ENCODE data around the gene CORO2A.
"Not testable (repeated sequence)": the region's sequence is repeated elsewhere in the genome, so short reads cannot be mapped to it uniquely, and the experiment has no call there.

Gene CORO2A

DNA sequence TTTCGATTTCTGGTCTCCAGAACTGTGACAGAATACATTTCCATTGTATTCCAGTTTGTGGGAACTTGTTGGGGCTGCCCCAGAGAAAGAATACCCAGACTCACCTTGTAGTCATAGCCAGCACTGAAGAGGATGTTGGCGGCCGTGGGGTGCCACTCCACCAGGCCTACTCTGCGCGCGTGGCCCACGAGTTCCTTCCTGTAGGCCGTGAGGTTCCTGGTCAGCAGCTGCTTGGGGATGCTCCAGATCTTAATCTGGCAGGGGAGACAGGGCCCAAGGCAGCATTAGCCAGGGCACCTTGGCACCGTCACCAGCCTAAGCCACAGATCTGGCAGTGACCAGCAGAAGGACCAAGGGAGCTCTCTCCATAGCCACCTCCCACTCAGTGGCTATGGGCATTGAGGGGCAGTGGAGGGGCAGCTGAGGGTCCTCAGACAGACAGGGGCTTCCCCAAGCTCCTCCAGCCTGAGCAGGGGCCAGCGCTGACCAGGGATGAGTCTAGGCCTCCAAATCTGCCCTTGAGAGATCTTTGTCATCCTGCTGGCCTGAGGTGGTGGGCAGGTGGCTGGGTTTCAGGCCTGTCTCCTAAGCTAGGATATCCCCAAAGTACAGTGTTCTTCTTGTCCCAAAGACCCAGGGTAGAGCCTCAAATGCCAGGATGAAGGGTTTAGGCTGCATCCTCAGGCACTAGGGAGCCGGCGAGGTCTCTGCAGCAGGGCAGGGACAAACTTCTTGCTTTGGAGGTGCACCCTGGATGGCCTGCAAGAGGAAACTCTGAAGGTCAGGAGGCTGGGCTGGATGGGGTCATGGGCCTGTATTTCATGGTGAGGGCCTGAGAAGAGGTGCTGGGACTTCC lies 57.5 kb downstream of the CORO2A start:
- DNase-seq = no peak

DNA sequence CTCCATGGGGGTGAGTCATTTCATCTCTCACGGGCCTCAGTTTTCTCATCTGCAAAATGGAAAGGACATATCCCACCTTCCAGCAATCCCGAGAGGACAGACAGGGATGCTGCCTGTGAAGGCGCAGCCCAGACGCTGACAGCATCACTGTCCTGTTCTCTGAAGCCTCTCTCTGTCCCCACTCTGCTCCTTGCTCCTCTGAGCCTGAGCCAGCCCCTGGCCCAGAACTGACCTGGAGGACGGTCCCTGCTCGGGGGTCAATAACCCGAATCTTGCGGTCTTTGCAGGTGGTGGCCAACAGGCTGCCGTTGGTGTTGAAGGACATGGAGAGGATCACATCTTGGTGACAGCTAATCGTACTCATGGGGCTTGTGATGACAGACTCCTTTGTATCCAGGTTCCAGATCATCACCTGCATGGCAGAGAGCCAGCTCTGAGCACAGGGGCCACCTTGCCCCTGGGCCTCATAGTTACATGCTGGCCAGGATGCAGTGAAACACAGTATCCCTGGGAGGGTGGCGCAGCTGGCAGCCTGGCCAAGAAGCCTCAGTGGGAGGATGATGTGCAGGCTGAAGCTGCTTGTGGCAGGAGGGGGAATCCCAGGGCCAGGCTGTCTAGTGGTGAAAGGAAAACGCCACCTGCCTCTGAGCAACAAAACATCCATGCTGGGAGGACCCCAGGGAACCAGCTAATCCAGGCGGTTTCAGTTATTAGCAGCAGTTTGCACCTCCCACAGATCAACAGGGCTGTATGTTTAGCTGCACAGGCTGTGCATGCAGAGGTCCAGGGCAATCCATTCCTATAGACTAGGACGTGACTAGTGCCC lies 59.4 kb downstream of the CORO2A start:
- peak; percentile 56 for DNase-seq

DNA sequence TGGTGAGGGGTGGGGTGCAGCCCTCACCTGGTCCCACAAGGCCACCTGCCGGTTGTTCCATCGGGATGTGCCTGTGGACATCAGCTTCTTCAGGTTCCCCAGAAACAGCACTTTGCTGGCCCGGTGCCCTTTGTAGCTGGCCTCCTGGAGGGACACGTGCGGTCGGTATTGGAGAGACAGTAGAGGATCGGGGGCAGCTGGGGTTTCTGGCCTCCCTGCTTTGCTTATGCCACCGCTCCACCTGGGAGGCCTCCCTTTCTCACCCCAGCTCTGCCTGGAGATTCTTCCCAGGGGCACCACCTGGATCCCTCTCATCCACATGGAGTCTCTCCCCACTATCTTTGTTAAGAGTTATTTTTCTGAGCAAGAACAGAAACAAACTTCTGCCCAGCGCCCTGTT lies 60.3 kb downstream of the CORO2A start:
- DNase-seq = no peak

DNA sequence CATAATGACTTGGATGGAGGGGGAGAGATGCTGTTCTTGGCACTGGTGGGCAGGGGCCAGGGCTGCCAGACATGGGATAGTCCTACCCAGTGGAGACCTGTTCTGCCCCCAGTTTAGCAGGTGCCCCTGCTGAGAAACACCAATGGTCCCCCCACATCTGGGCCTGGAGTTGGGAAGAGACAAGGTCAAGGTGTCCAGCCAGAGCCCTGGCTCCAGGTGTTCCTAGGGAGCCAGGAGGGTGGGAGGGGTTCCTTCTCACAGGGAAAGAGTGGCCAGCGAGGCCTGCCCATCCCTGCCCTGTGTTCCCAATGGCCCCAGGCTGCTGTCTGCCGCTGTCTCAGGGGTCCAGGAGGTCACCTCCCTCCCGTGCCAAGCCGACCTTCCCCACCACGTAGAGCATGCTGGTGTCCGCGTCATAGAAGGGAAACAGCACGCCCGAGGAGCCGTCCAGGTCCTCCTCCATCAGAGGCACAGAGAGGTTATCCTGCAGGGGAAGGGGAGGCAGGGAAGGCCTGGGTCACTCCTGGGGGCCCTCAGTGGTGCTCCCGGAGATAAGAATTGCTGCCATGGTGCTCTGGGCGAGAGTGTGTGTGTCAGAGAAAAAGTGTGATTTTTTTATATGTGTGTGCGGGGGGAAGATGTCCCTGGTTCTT lies 61.7 kb downstream of the CORO2A start:
- DNase-seq = no peak

DNA sequence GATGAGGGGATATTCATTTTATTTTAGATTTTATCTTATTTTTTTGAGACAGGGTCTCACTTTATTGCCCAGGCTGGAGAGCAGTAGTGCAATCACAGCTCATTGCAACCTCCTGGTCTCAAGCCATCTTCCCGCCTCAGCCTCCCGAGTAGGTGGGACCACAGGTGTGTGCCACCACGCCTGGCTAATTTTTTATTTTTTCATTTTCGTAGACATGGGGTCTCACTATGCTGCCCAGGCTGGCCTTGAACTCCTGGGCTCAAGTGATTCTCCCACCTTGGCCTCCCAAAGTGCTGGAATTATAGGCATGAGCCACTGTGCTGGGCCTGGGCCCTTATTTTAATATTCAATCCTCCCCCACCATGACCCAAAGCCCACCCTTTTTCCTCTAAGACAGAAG lies 62.4 kb downstream of the CORO2A start:
- not testable (repeated sequence) for DNase-seq

DNA sequence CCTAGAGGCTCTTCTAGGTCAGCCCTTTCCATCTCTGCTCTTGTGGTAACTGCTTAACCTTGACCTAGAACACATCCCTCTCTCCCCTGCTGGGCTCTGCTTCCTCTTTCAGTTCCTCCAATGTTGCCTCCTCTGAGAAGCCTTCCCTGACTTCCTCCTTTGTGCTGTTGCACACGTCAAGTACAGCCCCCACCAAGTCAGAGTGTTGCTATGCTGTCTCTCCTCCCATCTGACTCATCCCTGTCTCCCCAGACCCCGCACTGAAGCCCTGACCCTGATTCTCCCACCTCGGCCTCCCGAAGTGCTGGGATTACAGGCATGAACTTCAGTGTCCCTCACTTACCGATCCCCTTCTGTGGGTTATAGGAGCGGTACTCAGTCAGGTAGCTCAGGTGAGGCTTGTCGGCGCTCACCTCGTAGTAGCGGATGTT lies 63.0 kb downstream of the CORO2A start:
- DNase-seq = no peak

DNA sequence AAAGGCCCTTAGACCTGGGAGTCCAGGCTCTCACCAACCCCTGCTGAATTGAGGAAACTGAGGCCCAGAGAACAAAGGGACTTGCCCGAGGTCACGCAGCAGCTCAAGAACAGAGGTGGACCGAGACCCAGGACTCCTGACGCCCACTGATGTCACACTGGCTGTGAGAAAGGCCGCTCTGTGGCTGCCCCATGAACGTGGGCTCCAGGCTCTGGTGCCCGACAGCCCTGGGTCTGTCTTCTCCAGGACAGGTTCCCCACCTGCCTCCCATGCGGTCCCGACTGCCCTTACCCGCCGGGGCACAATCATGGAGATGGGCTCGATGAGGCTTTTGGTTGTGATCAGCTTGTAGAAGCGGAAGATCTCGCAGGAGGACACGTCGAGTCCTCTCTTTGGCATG lies 64.1 kb downstream of the CORO2A start:
- no peak for DNase-seq

DNA sequence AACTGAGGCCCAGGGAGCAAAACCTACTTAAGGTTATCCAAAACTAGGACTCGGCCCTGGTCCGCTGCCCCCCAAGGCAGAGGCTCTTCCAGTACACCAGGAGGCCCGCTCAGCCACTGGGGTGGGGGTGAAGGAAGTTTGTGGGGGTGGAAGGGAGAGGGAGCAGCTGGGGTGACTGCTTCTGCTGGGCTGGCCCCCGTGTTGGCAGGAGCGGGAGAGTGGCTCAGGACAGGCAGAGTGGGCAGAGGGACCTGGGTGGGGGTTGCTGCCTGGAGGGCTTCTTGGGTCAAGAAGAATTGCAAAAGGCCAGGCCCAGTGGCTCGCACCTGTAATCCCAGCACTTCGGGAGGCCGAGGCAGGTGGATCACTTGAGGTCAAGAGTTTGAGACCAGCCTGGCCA lies 65.2 kb downstream of the CORO2A start:
- DNase-seq = no peak

DNA sequence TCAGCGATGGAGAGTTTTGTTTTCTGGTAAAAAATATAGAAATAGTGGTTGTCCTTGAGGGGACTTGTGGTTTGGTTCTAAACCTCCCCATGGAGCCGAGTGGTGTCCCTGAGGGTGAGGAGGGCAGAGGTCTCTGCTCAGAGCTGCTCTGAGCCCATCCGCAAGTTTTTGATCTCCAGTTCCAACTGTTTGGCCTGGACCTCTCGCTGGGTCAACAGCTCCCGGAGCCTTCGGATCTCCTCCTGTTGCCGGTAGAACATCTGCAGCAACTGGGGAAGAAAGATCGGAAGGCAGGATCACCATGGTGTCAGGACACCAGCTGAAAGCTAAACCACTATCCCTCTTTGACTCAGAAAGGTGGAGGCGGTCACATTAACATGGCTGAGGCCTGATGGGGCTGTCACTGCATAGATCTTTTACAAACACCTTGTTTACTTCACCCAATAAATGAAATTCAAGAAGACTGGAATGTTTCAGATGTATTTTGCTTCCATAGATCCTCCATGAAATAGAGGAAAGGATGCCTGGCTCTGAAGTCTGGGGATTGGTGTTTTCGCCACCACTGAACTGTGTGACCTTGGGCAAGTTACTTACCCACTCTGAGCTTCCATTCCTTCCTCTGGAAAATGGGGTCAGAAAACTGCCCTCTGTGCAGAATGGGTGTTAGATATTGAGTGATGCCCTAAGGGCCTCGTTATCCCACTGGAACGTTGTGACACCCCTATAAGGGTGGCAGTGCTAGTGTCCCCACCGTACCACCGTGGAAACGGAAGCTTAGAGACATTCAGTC lies 67.6 kb downstream of the CORO2A start:
- DNase-seq = no peak

DNA sequence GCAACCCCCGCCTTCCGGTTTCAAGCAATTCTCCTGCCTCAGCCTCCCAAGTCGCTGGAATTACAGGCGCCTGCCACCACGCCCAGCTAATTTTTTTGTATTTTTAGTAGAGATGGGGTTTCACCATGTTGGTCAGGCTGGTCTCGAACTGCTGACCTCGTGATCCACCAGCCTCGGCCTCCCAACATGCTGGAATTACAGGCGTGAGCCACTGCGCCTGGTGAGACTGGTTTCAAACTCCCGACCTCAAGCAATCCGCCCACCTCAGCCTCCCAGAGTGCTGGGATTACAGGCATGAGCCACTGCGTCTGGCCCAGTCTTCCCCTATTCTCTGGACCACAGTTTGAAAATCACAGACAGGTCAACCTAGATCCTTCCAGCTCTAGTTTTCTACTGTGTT lies 68.3 kb downstream of the CORO2A start:
- not testable (repeated sequence) for DNase-seq

DNA sequence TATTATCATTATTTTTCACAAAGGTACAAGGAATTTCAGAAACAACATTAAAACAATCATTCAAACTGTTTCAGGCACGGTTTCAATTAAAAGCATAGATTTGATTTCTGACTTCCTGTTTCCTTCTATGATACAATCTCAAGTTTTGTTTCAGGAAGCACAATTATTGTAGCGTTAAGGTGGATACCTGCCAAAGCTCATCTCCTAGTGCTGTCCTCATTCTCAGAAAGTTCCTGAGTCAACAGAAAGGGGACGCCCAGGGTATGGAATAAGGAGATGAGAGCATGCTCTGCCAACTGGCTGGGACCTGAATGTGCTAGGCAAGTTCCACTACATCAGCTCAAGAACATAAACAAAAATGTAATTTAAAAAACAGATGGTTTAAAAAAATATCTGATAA lies 71.4 kb downstream of the CORO2A start:
- DNase-seq = no peak

DNA sequence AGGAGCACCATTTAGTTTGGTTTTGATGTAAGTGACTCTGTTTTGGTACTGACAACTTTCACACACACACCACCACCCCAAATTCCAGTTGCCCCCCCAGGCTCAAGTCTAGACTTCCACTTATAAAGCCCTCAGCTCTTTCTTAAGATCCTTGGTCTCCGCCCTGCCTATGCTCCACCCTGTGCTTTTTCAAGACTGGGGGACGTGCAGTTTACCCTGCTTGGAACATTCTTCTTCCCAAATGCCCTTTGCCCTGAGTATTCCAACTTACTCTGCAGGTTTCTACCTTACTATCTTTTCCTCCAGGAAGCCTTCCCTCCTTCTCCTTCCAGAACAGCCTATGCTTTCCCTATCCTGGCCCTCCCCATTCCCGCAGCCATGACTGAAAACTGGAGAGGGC lies 72.0 kb downstream of the CORO2A start:
- no peak for DNase-seq

DNA sequence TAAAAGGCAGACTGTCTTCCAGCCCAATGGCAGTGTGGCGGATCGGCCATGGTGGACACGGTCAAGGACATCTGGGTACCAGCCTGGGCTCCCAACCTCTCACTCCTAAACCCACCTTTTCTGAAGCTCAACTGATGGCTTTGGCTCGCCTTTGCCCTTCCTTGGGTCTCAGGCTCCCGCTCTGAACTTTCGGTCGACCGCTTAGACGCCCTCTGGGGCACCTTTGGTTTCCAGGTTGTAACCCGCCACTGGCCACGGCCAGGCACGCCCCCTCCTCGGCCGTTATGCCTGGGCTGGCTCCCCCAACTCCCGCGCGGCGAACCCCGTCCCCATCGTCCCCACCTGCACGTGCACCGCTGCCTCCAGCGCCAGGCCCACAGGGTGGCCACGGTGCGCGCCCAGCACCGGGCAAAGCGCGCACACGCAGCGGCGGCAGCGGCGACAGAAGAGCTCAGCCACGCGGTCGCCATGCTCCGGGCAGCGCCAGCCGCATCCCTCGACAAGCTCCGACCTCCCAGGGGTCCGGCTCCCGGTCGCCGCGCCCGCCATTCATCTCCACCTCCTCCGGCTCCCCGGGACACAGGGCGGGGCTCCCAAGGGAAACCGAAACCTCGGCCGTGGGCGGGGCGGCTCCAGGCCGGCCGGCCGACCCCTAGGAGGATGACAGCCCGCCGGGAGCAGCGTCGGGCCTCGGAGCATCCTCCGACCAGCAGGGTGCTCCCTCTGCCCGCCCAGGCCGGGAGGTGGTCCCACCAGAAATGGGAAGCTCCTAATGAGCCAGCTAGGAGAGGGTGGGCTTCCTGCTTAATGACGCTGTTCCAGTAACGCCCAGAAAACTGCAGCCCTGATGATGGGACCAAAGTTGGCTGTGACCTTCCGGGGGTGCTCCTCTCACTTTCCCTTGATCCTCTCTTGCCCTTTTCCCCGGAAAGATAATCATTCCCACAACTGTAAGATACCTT lies 73.5 kb downstream of the CORO2A start, which contains the start of gene TRIM14:
TRIM14 (minus strand) TSS at position 583 of the 962 bp plus-strand sequence; CDS start at position 549, 34 bp downstream.
- DNase-seq = peak; percentile 47

DNA sequence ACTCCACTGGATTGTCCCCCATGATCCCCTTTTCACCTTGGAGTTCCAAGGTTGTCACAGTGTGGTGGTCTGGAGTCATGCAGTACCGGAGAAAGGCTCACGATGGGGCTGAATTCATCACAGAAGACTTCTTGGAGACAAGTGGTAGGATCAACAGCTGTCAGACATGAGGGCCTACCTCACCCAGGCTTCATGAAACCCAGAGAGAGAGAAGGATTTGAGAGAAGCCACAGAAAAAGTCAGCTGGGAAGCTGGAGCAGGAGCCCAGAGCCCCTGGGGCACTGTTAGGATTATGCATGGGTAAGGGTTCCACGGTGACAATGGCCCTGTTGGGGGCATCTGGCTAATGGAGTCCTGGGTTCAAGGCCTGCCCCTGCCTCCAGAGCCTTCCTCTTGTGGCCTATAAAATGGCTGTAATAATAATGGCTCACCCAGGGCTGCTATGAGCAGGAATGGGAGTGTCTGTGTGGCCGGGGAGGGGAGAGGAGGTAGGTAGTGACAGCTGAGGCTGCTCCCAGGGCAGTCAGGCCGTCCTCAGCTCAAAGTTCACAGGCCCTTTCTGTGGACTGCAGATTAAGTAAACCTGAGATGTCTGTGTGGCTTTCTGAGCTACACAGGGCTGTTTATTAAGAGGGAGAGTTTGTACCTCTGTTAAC lies 74.3 kb downstream of the CORO2A start:
- DNase-seq = no peak

DNA sequence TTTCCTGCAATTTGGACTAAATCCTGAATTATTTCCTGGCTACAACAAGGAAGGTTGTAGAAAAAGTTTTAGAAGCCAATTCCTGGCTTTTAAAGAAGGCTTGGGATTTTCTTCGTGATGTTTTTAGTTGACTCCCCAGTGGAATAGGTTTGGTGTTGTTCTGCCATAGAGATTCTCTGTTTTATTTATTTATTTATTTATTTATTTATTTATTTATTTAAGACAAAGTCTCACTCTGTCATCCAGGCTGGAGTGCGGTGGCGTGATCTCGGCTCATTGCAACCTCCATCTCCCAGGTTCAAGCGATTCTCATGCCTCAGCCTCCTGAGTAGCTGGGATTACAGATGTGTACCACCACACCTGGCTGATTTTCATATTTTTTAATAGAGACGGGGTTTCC lies 75.3 kb downstream of the CORO2A start:
- DNase-seq = not testable (repeated sequence)

DNA sequence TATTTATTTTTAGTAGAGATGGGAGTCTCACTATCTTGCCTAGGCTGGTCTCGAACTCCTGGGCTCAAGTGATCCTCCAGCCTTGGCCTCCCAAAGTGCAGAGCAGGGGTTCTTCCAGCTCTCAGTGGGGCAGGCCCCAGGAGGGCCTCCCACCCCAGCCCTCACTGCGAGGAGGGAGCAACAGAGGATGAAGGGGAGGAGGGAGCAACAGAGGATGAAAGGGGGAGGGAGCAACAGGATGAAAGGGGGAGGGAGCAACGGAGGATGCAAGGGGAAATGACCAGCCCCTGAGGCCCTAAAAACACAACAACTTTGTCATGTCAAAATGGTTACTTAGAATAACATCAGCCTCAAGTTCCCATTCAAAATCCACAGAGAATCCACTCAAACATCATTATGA lies 83.4 kb downstream of the CORO2A start:
- no peak for DNase-seq

DNA sequence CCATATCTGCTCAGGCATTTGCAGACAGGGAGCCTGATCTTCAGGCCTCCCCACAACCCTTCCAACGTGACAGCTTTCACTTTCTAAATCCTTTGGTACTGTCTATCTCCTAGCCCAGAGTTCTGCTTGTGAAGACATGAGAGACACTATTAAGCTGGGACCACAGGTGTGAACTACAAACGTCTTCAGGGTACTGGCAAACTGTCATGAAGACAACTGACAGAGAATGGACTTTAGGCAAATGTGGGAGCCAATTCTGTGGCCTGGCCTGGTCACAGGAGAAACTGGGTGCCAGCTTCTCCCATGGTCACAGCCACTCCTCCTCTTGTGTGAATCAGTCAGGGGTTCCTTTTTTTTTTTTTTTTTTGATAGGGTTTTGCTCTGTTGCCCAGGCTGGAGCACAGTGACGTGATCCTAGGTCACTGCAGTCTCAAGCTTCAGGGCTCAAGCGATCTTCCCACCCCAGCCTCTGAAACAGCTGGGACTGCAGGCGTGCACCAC lies 83.9 kb downstream of the CORO2A start:
- no peak for DNase-seq

DNA sequence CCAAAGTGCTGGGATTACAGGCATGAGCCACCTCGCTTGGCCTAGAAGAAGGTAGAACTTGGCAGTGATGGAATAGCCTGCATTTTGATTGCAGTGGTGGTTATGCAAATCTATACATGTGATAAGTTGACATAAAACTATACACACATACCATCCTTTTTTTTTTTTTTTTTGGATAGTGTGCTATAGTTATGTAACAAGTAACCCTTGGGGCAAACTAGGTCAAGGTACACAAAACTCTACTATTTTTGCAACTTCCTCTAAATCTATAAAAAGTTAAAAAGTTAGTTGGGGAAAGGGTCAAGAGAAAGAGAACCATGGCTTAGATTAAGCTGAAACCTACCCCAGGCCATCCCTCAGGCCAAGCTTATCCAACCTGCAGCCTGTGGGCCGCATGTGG lies 84.5 kb downstream of the CORO2A start:
- DNase-seq = no peak

DNA sequence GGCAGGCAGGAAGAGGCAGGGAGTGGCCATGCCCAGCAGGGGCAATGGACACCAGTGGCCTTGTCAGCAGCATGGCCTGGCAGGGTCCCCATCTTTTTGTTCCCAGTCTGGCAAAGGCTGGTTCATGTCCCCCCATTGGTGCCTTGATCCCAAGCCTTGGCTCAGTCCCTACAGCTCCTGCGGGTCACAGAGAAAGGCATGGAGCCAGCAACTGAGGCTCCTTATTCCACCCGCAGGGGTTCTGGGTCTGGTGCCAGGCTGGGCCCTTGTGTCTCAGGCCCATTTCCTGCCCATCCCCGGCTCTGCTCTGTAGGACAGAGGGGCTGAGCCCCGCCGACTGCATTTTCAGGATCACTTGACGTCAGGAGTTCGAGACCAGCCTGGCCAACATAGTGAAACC lies 87.4 kb downstream of the CORO2A start:
- DNase-seq = no peak

DNA sequence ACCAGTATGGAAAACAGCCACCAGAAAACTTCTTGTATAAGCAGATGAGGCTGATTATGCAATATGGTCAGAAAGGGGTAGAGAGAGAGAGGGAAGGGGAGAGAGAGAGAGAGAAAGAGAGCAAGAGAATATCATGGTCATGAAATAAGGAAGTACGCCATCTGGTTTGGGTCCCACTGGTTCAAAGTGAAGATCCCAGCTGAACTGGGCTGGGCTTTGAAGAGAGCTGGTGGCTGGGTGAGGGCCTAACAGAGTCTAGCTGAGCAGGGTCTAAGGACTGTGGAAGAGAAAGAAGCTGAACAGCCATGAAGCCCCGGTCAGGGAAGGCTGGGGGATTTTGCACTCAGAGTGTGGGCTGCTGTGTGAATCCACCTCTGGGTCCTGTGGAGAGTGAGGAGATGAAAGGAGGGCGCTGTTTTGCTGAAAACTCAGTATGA lies 88.0 kb downstream of the CORO2A start:
- no peak for DNase-seq

DNA sequence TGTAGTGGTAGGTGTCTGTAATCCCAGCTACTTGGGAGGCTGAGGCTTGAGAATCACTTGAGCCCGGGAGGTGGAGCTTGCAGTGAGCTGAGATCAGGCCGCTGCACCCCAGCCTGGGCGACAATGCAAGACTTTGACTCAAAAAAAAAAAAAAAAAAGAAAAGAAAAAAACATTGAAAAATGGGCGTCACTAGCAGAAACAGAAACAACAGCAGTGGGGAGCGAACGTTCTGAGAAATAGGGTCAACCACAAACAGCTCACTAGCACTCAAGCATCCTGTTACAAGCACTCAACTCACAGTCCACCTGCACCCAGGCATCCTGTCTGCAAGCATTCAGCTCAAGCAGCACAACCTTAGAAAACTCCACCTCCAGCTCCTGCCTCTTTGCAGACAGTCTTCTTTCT lies 90.6 kb downstream of the CORO2A start:
- DNase-seq = peak; percentile 81
